Bronchial epithelial cell (primary cell): ENCODE results near the gene CHRNA4. TPM values are rescaled to one million over a fixed set of nuclear protein-coding genes. Genes with fewer than 3 reads are reported as not detected.

Experiments
- DNase-seq: peaks from one replicate; pipeline ENCODE4 v3.0.0-alpha.2; 2010; ENCODE audit warnings: low read depth
- FAIRE-seq: peaks from 2 replicates; lab custom pipeline; 2011; peaks lifted over from hg19 to GRCh38; lab: Jason Lieb, UNC
- H3K27me3 ChIP-seq: 2 replicates; pipeline ENCODE4 v1.5.1; 2011; ENCODE audit warnings: low read length; ENCODE audit not compliant: control insufficient read depth, insufficient read depth
- H3K36me3 ChIP-seq: 2 replicates; pipeline ENCODE4 v1.5.1; 2011; ENCODE audit warnings: low read length; ENCODE audit not compliant: control insufficient read depth, insufficient read depth
- H3K4me3 ChIP-seq: 2 replicates; pipeline ENCODE4 v1.5.1; 2011; ENCODE audit warnings: mild to moderate bottlenecking, low read depth, low read length, control low read depth
- total RNA-seq: library from RNA; depleted of rRNA; stranded (reverse); fragments of >200 nt; gene quantifications from 2 replicates; pipeline ENCODE4 v1.2.1, GENCODE V29; 2014
- TF ChIP-seq, protein P1 (sequence below): IDR thresholded peaks from 2 replicates; pipeline ENCODE4 v1.5.1; 2011; ENCODE audit warnings: mild to moderate bottlenecking, moderate library complexity, low read length, control low read depth, inconsistent platforms; ENCODE audit not compliant: insufficient read depth, severe bottlenecking

The CHRNA4 gene
- total RNA-seq, 1 donor from 2014 or later: not detected

DNA sequence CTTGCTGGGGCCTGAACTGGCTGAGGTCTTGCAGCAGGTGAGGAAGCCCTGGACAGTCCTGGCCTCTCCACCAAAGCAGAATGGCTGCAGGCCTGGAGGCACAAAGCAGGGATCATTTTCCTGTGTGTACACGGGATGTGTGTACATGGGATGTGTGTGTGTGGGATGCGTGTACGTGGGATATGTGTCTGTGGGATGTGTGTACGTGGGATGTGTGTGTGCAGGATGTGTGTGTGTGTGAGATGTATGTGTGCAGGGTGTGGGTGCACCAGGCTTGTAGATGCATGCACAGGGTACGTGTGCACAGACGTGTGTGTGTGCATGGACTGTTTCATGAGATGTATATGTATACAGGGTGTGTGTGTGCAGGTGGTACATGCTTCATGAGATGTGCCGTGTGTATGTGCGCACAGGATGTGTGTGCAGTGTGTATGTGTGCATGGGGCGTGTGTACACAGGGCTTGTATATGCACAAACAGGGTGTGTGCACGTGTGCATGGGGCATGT lies 7.9 kb upstream of the CHRNA4 start:
- Histone ChIP-seq H3K36me3 (no peaks in the 10 kb centered on the region), H3K4me3 (no peak overlapping the region), H3K27me3 (no peaks in the 10 kb centered on the region)
- FAIRE-seq (peak; percentile 86), DNase-seq (no peak)
- TF ChIP-seq, protein P1, sequence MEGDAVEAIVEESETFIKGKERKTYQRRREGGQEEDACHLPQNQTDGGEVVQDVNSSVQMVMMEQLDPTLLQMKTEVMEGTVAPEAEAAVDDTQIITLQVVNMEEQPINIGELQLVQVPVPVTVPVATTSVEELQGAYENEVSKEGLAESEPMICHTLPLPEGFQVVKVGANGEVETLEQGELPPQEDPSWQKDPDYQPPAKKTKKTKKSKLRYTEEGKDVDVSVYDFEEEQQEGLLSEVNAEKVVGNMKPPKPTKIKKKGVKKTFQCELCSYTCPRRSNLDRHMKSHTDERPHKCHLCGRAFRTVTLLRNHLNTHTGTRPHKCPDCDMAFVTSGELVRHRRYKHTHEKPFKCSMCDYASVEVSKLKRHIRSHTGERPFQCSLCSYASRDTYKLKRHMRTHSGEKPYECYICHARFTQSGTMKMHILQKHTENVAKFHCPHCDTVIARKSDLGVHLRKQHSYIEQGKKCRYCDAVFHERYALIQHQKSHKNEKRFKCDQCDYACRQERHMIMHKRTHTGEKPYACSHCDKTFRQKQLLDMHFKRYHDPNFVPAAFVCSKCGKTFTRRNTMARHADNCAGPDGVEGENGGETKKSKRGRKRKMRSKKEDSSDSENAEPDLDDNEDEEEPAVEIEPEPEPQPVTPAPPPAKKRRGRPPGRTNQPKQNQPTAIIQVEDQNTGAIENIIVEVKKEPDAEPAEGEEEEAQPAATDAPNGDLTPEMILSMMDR: no peak

DNA sequence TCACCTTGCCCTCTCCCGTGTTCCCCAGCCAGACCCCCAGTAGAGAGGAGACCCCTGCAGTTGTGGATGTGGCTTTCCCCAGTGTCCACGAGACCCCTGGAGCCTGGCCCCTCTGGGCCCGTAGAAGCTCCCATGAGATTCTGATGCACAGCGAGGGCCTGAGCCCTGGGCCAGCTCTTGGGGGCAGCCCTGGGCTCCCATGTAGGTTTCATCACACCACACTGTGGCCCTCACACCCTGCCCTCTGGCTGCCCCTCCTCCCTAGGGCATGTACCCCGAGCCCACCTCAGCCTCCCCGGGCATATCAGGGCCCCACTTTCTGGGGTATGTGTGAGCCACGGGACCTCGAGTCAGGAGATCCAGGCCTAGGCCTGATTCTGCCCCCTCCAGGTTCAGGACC lies 7.0 kb upstream of the CHRNA4 start:
- TF ChIP-seq, protein P1: no peak
- no peak for FAIRE-seq
- no peak for DNase-seq
- H3K27me3 ChIP-seq: no peaks in the 10 kb centered on the region
- no peak overlapping the region for H3K4me3 ChIP-seq
- no peaks in the 10 kb centered on the region for H3K36me3 ChIP-seq

DNA sequence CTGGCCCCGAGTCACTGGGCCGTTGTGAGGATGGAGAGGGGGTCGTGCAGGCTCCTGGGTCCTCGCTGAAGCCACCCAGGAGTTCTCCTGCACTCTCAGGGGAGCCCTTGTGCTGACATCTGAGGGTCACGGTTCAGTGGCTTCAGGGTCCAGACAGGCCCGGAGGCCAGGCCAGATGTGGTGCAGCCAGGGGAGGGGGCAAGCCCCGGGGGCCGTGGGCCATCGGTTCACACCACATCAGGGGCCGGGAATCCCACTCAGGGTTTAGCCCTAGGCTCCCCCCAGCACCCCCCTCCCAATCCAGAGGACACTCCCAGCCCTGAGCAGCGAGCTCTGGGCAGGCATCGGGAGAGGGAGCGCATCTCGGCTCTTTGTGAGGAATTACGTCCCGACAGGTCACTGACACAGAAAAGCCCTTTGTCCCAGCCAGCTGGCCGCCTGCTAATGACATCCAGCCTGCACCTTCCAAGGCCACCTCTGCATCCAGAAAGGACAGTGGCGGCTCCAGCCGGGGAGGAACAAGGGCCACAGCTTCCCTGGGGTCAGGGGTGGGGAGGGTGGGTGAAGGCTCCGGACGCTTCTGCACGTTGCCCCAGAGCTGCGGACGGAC lies 6.4 kb upstream of the CHRNA4 start:
- H3K36me3 ChIP-seq: no peaks in the 10 kb centered on the region
- TF ChIP-seq, protein P1: no peak
- DNase-seq (no peak), FAIRE-seq (no peak)
- H3K27me3 ChIP-seq: peaks cover 3% of the 10 kb centered on the region
- H3K4me3 ChIP-seq: no peak overlapping the region

DNA sequence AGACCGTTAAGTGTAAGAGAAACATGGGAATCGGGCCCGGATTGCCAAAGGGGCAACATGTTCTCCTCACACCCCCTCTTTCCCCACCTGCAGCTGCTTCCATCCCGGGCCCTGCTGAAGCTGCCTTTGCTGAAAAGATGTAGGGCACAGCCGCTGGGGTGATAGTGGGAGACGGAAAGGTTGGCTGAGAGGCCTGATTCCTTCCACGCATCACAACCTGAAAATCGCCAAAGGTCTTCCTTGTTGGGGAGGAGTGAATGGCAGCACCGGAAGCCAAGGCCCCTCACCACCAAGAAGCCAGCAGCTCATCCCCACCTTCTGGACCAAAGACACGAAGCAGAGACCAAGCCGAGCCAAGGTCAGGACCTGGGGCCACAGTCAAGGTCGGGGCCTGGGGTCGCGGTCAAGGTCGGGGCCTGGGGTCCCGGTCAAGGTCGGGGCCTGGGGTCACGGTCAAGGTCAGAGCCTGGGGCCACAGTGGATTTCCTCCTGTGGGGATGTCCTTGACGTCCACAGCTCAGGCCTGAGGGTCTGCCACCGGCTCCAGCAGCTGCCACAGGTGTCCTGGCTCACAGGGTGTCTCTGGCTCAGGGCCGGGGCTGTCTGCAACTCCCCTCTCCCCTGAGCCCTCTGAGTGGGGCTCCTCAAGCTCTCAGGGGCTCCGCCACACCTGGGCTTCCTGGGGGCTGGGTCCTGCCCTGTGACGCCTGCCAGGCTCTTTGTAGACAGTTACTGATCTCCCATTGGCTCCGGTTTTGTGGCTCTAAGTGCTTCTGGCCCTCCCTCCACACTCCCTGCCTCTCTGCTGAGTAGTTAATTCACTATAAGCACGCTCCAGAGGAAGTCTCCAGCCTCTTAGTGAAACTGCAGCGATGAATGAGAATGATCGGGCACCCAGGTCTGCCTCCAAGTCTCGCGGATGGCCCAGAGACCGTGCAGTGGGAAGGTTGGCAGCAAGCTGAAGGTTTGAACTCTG lies 5.5 kb upstream of the CHRNA4 start:
- FAIRE-seq: no peak
- no peak for DNase-seq
- Histone ChIP-seq H3K27me3 (peaks cover 5% of the 10 kb centered on the region), H3K36me3 (no peaks in the 10 kb centered on the region), H3K4me3 (no peak overlapping the region)
- TF ChIP-seq, protein P1: no peak

DNA sequence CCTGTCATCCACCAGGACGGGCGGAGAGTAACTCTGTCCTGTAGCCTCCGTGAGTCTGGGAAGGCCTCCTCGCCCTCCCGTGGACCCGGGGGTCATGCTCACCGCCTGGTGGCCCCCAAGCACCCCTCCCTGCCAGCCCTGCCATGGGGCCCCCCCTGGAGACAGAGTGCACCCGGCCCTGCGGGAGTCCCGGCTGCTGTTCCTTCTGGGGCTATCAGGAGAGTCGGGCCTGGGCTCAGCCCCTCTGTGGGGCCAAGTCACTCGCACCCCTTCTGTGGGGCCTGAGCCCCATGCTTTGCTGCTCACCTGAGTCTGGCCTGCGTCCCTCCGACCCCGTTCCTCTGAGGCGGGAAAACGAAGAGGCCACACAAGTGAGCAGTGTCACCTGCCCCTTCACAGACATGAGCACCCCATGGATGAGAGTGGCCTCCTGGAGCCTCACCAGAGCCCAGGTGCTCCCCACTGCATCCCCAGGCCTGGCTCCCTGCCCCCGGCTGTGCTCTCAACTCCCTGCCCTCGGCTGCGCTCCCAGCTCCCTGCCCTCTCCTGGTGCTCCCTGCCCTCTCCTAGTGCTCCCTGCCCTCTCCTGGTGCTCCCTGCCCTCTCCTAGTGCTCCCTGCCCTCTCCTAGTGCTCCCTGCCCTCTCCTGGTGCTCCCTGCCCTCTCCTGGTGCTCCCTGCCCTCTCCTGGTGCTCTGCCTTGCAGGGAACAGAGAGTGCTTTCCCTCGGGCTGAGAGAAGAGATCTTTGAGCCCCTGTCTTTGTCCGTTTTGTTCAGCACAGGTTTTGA lies 4.6 kb upstream of the CHRNA4 start:
- no peak overlapping the region for H3K4me3 ChIP-seq
- no peak for FAIRE-seq
- TF ChIP-seq, protein P1: no peak
- no peaks in the 10 kb centered on the region for H3K36me3 ChIP-seq
- no peak for DNase-seq
- H3K27me3 ChIP-seq: peaks cover 8% of the 10 kb centered on the region
